ENCODE measurements around the gene PNN.

- TF ChIP-seq GATA2 (IDR thresholded peaks at IDR 0.05; ENCODE audit: low read depth, low read length), result no peak
- TF ChIP-seq GATA3 (IDR thresholded peaks at IDR 0.05; ENCODE audit: low read depth, low read length), result no peak
These were observed 44.0 kb downstream of the PNN start for GRCh38 chr14:39219075-39219499.
